Kidney epithelial cell (primary cell): ENCODE measurements around the gene EMC8. TPM values are rescaled to one million over a fixed set of nuclear protein-coding genes. Genes with fewer than 3 reads are reported as not detected.
"Not testable (repeated sequence)": the region's sequence is repeated elsewhere in the genome, so short reads cannot be mapped to it uniquely, and the experiment has no call there.

Source experiments
- DNase-seq: peaks from one replicate; pipeline ENCODE4 v3.0.0-alpha.2; 2010; ENCODE audit warnings: low read depth
- H3K27me3 ChIP-seq: 2 replicates; pipeline ENCODE4 v1.6.0; 2011; ENCODE audit warnings: low read length; ENCODE audit not compliant: control insufficient read depth, insufficient read depth
- H3K36me3 ChIP-seq: 2 replicates; pipeline ENCODE4 v1.5.1; 2011; ENCODE audit warnings: low read length; ENCODE audit not compliant: control insufficient read depth, insufficient read depth
- H3K4me3 ChIP-seq: 2 replicates; pipeline ENCODE4 v1.5.1; 2011; ENCODE audit warnings: low read depth, mild to moderate bottlenecking, control low read depth, low read length
- CTCF ChIP-seq: IDR thresholded peaks from 2 replicates; pipeline ENCODE4 v1.5.1; 2011; ENCODE audit warnings: mild to moderate bottlenecking, moderate library complexity, low read length, control low read depth, inconsistent platforms; ENCODE audit not compliant: insufficient read depth, poor library complexity, severe bottlenecking
- total RNA-seq: library from RNA; depleted of rRNA; stranded (reverse); fragments of >200 nt; gene quantifications from 2 replicates; pipeline ENCODE4 v1.2.3, GENCODE V29; 2015

EMC8 gene
- total RNA-seq, 1 donor from 2014 or later, result 60.7 TPM

GRCh38 chr16:85808926-85809325 is 9.6 kb upstream of the EMC8 start:
- Histone ChIP-seq H3K27me3 (peaks cover 18% of the 10 kb centered on the region), H3K4me3 (no peak overlapping the region), H3K36me3 (peaks cover 2% of the 10 kb centered on the region)
- TF ChIP-seq CTCF, result no peak
- no peak for DNase-seq

GRCh38 chr16:85808104-85808503 is 8.8 kb upstream of the EMC8 start:
- H3K36me3 ChIP-seq, H3K4me3 ChIP-seq, DNase-seq: not testable (repeated sequence)
- H3K27me3 ChIP-seq, result peaks cover 14% of the 10 kb centered on the region

GRCh38 chr16:85807340-85807739 is 8.0 kb upstream of the EMC8 start:
- not testable (repeated sequence) for H3K4me3 ChIP-seq, H3K36me3 ChIP-seq, DNase-seq
- H3K27me3 ChIP-seq, result peaks cover 11% of the 10 kb centered on the region

- Histone ChIP-seq H3K36me3 (peaks cover 6% of the 10 kb centered on the region), H3K27me3 (peaks cover 3% of the 10 kb centered on the region), H3K4me3 (no peak overlapping the region)
- no peak for TF ChIP-seq CTCF
- DNase-seq, result no peak
Observed at GRCh38 chr16:85806539-85806938, 7.2 kb upstream of the EMC8 start.

GRCh38 chr16:85805442-85806045 is 6.2 kb upstream of the EMC8 start:
- peaks cover 2% of the 10 kb centered on the region for H3K27me3 ChIP-seq
- no peak overlapping the region for H3K4me3 ChIP-seq
- peaks cover 6% of the 10 kb centered on the region for H3K36me3 ChIP-seq
- TF ChIP-seq CTCF, result no peak
- no peak for DNase-seq

- Histone ChIP-seq H3K27me3 (no peaks in the 10 kb centered on the region), H3K4me3 (no peak overlapping the region), H3K36me3 (peaks cover 6% of the 10 kb centered on the region)
- DNase-seq, result no peak
- TF ChIP-seq CTCF, result no peak
Observed at GRCh38 chr16:85803570-85803969, 4.2 kb upstream of the EMC8 start.

- TF ChIP-seq CTCF, result no peak
- Histone ChIP-seq H3K4me3 (peak overlapping the region; percentile 99), H3K36me3 (peaks cover 5% of the 10 kb centered on the region), H3K27me3 (no peaks in the 10 kb centered on the region)
- no peak for DNase-seq
Observed at GRCh38 chr16:85800321-85800669, 951 bp upstream of the EMC8 start.
